ENCODE data around the gene TKTL1. TPM values are rescaled to one million over a fixed set of nuclear protein-coding genes. Genes with fewer than 3 reads are reported as not detected.

The TKTL1 gene
- total and polyA plus RNA-seq, 7 experiments from 2014 or later, result 0.58 to 47.7 (median 4.0) TPM

GRCh38 chrX:154360155-154360713 lies 64.6 kb downstream of the TKTL1 start:
- peak overlapping the region in 3 of 9 donors; percentile 45 to 63 (median 56) for H3K27ac Mint-ChIP-seq
- Histone ChIP-seq H3K9me3 (ENCODE audit: control insufficient read depth in 2 of 3, low read length in 3 of 3) (no peaks in the 10 kb centered on the region), H3K4me3 (ENCODE audit: low read length) (no peak overlapping the region), H3K4me1 (ENCODE audit: control insufficient read depth in 2 of 2, insufficient read depth in 2 of 2, low read length in 2 of 2) (peaks cover 0 to 33% of the 10 kb centered on the region in 2 donors), H3K36me3 (ENCODE audit: control insufficient read depth in 2 of 3, insufficient read depth in 3 of 3, low read length in 3 of 3) (peaks cover 48 to 93% (median 49%) of the 10 kb centered on the region in 3 experiments), H3K27ac (ENCODE audit: low read depth, low read length) (no peak overlapping the region), H3K27me3 (ENCODE audit: control insufficient read depth in 2 of 2, insufficient read depth in 2 of 2, low read length in 2 of 2) (no peaks in the 10 kb centered on the region)
- H3K27me3 Mint-ChIP-seq, result no peaks in the 10 kb centered on the region
- peaks cover 0 to 15% (median 0%) of the 10 kb centered on the region in 5 donors for H3K36me3 Mint-ChIP-seq
- H3K9me3 Mint-ChIP-seq, result no peaks in the 10 kb centered on the region
- H3K4me1 Mint-ChIP-seq, result peaks cover 4 to 16% (median 5%) of the 10 kb centered on the region in 7 donors
- CTCF ChIA-PET, result no interaction called here
- POLR2A ChIA-PET, result no interaction called here
- no peak for ATAC-seq
- peak overlapping the region in 1 of 10 donors; percentile 20 for H3K4me3 Mint-ChIP-seq
- intact Hi-C loops (cut with micrococcal nuclease), result no loop called here
- no peak for DNase-seq

GRCh38 chrX:154362085-154362742 lies 66.6 kb downstream of the TKTL1 start:
- ATAC-seq, result no peak
- DNase-seq, result no peak
- POLR2A ChIA-PET, result interaction anchor here (0.5 to 1.8 kb wide), 4 partner anchors 13 to 384 kb away, joined by 3 to 9 read pairs (median 4); no protein-coding TSS in a partner anchor
- Histone ChIP-seq H3K36me3 (ENCODE audit: control insufficient read depth in 2 of 3, insufficient read depth in 3 of 3, low read length in 3 of 3) (peaks cover 44 to 93% (median 55%) of the 10 kb centered on the region in 3 experiments), H3K27ac (ENCODE audit: low read depth, low read length) (no peak overlapping the region), H3K9me3 (ENCODE audit: control insufficient read depth in 2 of 3, low read length in 3 of 3) (no peaks in the 10 kb centered on the region), H3K4me3 (ENCODE audit: low read length) (no peak overlapping the region), H3K27me3 (ENCODE audit: control insufficient read depth in 2 of 2, insufficient read depth in 2 of 2, low read length in 2 of 2) (no peaks in the 10 kb centered on the region), H3K4me1 (ENCODE audit: control insufficient read depth in 2 of 2, insufficient read depth in 2 of 2, low read length in 2 of 2) (peaks cover 7 to 35% of the 10 kb centered on the region in 2 donors)
- no peaks in the 10 kb centered on the region for H3K27me3 Mint-ChIP-seq
- CTCF ChIA-PET, result interaction anchor here (0.7 kb wide), 1 partner anchor 225 kb away, joined by 3 read pairs; no protein-coding TSS in a partner anchor
- no peak overlapping the region for H3K4me3 Mint-ChIP-seq
- no peaks in the 10 kb centered on the region for H3K9me3 Mint-ChIP-seq
- peaks cover 0 to 15% (median 0%) of the 10 kb centered on the region in 5 donors for H3K36me3 Mint-ChIP-seq
- peaks cover 4 to 18% (median 8%) of the 10 kb centered on the region in 7 donors for H3K4me1 Mint-ChIP-seq
- H3K27ac Mint-ChIP-seq, result peak overlapping the region in 1 of 9 donors; percentile 43
- intact Hi-C loops (cut with micrococcal nuclease), result no loop called here

DNA sequence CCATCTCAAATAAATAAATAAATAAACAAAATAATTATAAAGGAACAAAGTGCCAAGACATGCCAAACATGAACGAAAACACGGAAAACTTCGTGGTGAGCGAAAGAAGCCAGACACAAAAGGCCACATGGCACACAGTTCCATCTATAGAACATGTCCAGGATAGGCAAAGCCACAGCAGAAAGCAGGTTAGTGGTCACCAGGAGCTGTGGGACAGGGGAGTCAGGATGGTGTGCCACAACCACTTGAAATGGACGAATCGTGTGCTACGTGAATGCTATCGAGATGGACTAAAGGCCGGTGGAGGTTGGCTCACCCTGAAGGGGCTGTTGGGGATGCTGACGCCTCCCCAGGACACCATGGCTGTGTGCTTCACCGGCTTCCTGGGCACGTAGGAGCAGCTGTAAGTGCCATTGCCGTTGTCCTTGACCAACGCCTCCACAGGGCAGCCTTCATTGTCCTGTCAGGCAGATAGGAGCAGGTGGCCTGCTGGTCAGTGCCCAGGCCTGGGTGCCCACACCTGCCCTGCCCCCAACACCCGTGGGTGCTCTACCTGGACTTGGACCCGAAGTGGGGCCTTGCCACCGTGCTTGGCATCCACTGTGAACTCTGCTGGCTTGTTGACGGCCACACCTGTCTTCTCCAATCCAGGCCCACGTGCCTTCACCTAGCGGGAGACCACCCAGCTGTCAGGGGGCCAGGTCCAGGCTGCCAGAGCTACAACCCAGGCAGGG lies 68.3 kb downstream of the TKTL1 start:
- Mint-ChIP-seq H3K27ac (peak overlapping the region in 1 of 9 donors; percentile 29), H3K36me3 (peaks cover 0 to 15% (median 0%) of the 10 kb centered on the region in 5 donors), H3K4me3 (peak overlapping the region in 1 of 10 donors; percentile 20), H3K9me3 (no peaks in the 10 kb centered on the region), H3K4me1 (peaks cover under 1 to 22% (median 11%) of the 10 kb centered on the region in 7 donors), H3K27me3 (no peaks in the 10 kb centered on the region)
- H3K27me3 ChIP-seq (ENCODE audit: control insufficient read depth in 2 of 2, insufficient read depth in 2 of 2, low read length in 2 of 2), result no peaks in the 10 kb centered on the region
- H3K36me3 ChIP-seq (ENCODE audit: control insufficient read depth in 2 of 3, insufficient read depth in 3 of 3, low read length in 3 of 3), result peaks cover 40 to 87% (median 45%) of the 10 kb centered on the region in 3 experiments
- no peak overlapping the region for H3K4me3 ChIP-seq (ENCODE audit: low read length)
- no peak for DNase-seq
- no peak overlapping the region for H3K27ac ChIP-seq (ENCODE audit: low read depth, low read length)
- peaks cover 16 to 34% of the 10 kb centered on the region in 2 donors for H3K4me1 ChIP-seq (ENCODE audit: control insufficient read depth in 2 of 2, insufficient read depth in 2 of 2, low read length in 2 of 2)
- H3K9me3 ChIP-seq (ENCODE audit: control insufficient read depth in 2 of 3, low read length in 3 of 3), result no peaks in the 10 kb centered on the region
- ChIA-PET POLR2A (interaction anchor here (1.0 kb wide), 1 partner anchor 48 kb away, joined by 4 read pairs; no protein-coding TSS in a partner anchor), CTCF (no interaction called here)
- no peak for ATAC-seq
- intact Hi-C loops (cut with micrococcal nuclease), result no loop called here

DNA sequence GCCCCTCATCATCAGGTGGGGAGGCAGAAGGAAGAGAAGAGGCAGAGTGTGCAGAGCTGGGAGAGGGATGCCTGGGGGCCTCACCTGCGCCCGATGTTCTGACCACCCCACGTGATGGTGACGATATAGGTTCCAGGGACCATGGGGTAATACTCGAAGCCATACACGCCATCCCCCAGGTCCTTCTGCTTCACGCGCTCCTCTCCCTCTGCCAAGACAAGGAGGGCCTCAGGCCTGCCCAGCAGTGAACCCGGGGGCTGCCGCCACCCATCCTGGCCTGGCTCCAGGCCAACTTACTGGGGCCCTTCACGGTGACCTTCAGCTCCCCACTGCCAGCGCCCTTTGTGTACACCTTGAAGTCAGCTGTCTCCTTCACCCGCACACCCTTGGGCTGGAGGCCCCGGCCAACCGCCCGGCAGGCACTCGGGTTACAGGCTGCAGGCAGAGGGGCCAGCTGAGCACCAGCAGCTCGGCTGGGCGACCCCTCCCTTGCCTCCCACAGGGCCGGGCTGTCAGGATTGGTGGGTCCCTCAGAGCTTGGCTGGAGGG lies 69.5 kb downstream of the TKTL1 start:
- H3K4me1 Mint-ChIP-seq, result peaks cover 0 to 22% (median 10%) of the 10 kb centered on the region in 7 donors
- H3K9me3 Mint-ChIP-seq, result no peaks in the 10 kb centered on the region
- ChIA-PET CTCF (no interaction called here), POLR2A (interaction anchor here (0.8 to 1.3 kb wide), 2 partner anchors 9 to 15 kb away, joined by 3 to 8 read pairs; no protein-coding TSS in a partner anchor)
- ATAC-seq (no peak), DNase-seq (no peak)
- Histone ChIP-seq H3K27ac (ENCODE audit: low read depth, low read length) (no peak overlapping the region), H3K9me3 (ENCODE audit: control insufficient read depth in 2 of 3, low read length in 3 of 3) (no peaks in the 10 kb centered on the region), H3K36me3 (ENCODE audit: control insufficient read depth in 2 of 3, insufficient read depth in 3 of 3, low read length in 3 of 3) (peaks cover 33 to 74% (median 37%) of the 10 kb centered on the region in 3 experiments), H3K4me1 (ENCODE audit: control insufficient read depth in 2 of 2, insufficient read depth in 2 of 2, low read length in 2 of 2) (peaks cover 16 to 30% of the 10 kb centered on the region in 2 donors), H3K27me3 (ENCODE audit: control insufficient read depth in 2 of 2, insufficient read depth in 2 of 2, low read length in 2 of 2) (no peaks in the 10 kb centered on the region), H3K4me3 (ENCODE audit: low read length) (no peak overlapping the region)
- intact Hi-C loops (cut with micrococcal nuclease), result no loop called here
- peak overlapping the region in 1 of 10 donors; percentile 41 for H3K4me3 Mint-ChIP-seq
- H3K36me3 Mint-ChIP-seq, result peaks cover 0 to 22% (median 0%) of the 10 kb centered on the region in 5 donors
- no peaks in the 10 kb centered on the region for H3K27me3 Mint-ChIP-seq
- peak overlapping the region in 2 of 9 donors; percentile 28 to 62 for H3K27ac Mint-ChIP-seq

DNA sequence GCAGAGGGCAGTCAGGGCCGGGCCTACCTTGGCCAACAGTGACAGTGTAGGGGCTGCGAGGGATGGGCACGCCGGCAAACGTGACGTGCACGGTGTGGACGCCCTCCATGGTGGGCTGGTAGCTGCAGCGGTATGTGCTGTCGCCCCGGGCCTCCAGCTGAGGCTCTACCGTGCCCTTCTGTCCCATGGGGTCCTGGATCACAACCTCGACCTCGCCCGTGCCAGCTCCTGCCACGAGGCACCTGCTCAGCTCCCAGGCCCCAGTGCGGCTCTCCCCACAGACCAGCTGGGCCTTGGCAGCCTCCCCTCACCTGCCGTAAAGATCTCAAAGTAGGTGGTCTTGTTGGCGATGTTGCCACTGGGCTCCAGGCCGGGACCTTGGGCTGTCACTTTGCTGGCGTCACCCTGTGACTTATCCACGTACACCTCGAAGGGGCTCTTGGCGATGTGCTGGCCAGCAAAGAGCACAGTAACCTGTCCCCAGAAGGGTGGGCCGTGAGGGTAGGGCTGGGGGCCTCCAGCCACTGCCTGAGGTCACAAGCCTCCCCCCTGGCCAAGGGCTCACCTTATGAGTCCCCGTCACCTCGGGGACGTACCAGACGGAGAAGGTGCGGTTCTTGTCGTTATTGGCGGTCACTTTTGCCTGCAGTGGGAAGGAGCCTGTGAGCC lies 70.5 kb downstream of the TKTL1 start:
- no peak overlapping the region for H3K4me3 ChIP-seq (ENCODE audit: low read length)
- no peaks in the 10 kb centered on the region for H3K27me3 Mint-ChIP-seq
- no peak for DNase-seq
- H3K36me3 ChIP-seq (ENCODE audit: control insufficient read depth in 2 of 3, insufficient read depth in 3 of 3, low read length in 3 of 3), result peaks cover 31 to 68% (median 36%) of the 10 kb centered on the region in 3 experiments
- intact Hi-C loops (cut with micrococcal nuclease), result no loop called here
- H3K27ac Mint-ChIP-seq, result no peak overlapping the region
- H3K9me3 Mint-ChIP-seq, result no peaks in the 10 kb centered on the region
- peak overlapping the region; percentile 41 for H3K27ac ChIP-seq (ENCODE audit: low read depth, low read length)
- no peak for ATAC-seq
- H3K9me3 ChIP-seq (ENCODE audit: control insufficient read depth in 2 of 3, low read length in 3 of 3), result no peaks in the 10 kb centered on the region
- ChIA-PET POLR2A (interaction anchor here (0.8 to 1.3 kb wide), 2 partner anchors 10 to 16 kb away, joined by 3 to 8 read pairs; no protein-coding TSS in a partner anchor), CTCF (no interaction called here)
- H3K36me3 Mint-ChIP-seq, result peaks cover 0 to 25% (median 0%) of the 10 kb centered on the region in 5 donors
- H3K4me3 Mint-ChIP-seq, result peak overlapping the region in 1 of 10 donors; percentile 41
- H3K4me1 ChIP-seq (ENCODE audit: control insufficient read depth in 2 of 2, insufficient read depth in 2 of 2, low read length in 2 of 2), result peaks cover 16 to 29% of the 10 kb centered on the region in 2 donors
- no peaks in the 10 kb centered on the region for H3K27me3 ChIP-seq (ENCODE audit: control insufficient read depth in 2 of 2, insufficient read depth in 2 of 2, low read length in 2 of 2)
- peaks cover 0 to 22% (median 9%) of the 10 kb centered on the region in 7 donors for H3K4me1 Mint-ChIP-seq

GRCh38 chrX:154366666-154367055 lies 71.1 kb downstream of the TKTL1 start:
- intact Hi-C loops (cut with micrococcal nuclease), result no loop called here
- H3K4me1 Mint-ChIP-seq, result peaks cover 0 to 18% (median 6%) of the 10 kb centered on the region in 7 donors
- H3K27ac Mint-ChIP-seq, result peak overlapping the region in 4 of 9 donors; percentile 5 to 41 (median 28)
- DNase-seq (no peak), ATAC-seq (no peak)
- ChIA-PET POLR2A (interaction anchor here (0.7 kb wide), 1 partner anchor 72 kb away, joined by 3 read pairs; no protein-coding TSS in a partner anchor), CTCF (no interaction called here)
- Histone ChIP-seq H3K9me3 (ENCODE audit: control insufficient read depth in 2 of 3, low read length in 3 of 3) (no peaks in the 10 kb centered on the region), H3K27ac (ENCODE audit: low read depth, low read length) (peak overlapping the region; percentile 41), H3K4me3 (ENCODE audit: low read length) (no peak overlapping the region), H3K27me3 (ENCODE audit: control insufficient read depth in 2 of 2, insufficient read depth in 2 of 2, low read length in 2 of 2) (no peaks in the 10 kb centered on the region), H3K36me3 (ENCODE audit: control insufficient read depth in 2 of 3, insufficient read depth in 3 of 3, low read length in 3 of 3) (peaks cover 26 to 63% (median 31%) of the 10 kb centered on the region in 3 experiments), H3K4me1 (ENCODE audit: control insufficient read depth in 2 of 2, insufficient read depth in 2 of 2, low read length in 2 of 2) (peaks cover 16 to 25% of the 10 kb centered on the region in 2 donors)
- no peaks in the 10 kb centered on the region for H3K9me3 Mint-ChIP-seq
- no peaks in the 10 kb centered on the region for H3K27me3 Mint-ChIP-seq
- H3K4me3 Mint-ChIP-seq, result no peak overlapping the region
- H3K36me3 Mint-ChIP-seq, result peaks cover 0 to 25% (median 0%) of the 10 kb centered on the region in 5 donors

All from naive thymus-derived CD4-positive, alpha-beta T cell (primary cell).